H1 (cell line): ENCODE results near the gene ALPP. TPM values are rescaled to one million over a fixed set of nuclear protein-coding genes. Genes with fewer than 3 reads are reported as not detected.
"Not testable (repeated sequence)": the region's sequence is repeated elsewhere in the genome, so short reads cannot be mapped to it uniquely, and the experiment has no call there.

Experiments used
- CTCF ChIA-PET: fragments of 300-600 bp; sonication (Branson Sonifier 250); formaldehyde crosslinking; loops from one replicate; lab custom pipeline; 2021; ENCODE audit not compliant: partially characterized antibody; lab: Charles Lee
- POLR2A ChIA-PET: fragments of 300-600 bp; sonication (Branson Sonifier 250); formaldehyde crosslinking; loops from one replicate; lab custom pipeline; 2021; ENCODE audit warnings: inconsistent platforms; ENCODE audit not compliant: partially characterized antibody; lab: Charles Lee
- DNase-seq, 2 experiments: peaks; one replicate each; pipeline versions ENCODE4 v3.0.0 to v3.0.0-alpha.2; 2010 to 2022; ENCODE audit warnings: low spot score in 2 of 2, low read depth in 1 of 2, mixed read lengths in 1 of 2
- FAIRE-seq: peaks from 2 replicates; lab custom pipeline; 2011; peaks lifted over from hg19 to GRCh38; lab: Jason Lieb, UNC
- H2AFZ ChIP-seq: 2 replicates; pipeline ENCODE4 v1.8.1; 2012; ENCODE audit warnings: low read length, inconsistent platforms
- H2AK5ac ChIP-seq: 2 replicates; pipeline ENCODE4 v1.6.1; 2013; ENCODE audit warnings: low read depth, low read length
- H2BK120ac ChIP-seq: replicated peaks from 2 replicates; pipeline ENCODE3; 2013; ENCODE audit warnings: low read depth, low read length, inconsistent platforms
- H2BK12ac ChIP-seq: 2 replicates; pipeline ENCODE4 v1.6.1; 2013; ENCODE audit warnings: low read depth, low read length
- H2BK15ac ChIP-seq: 2 replicates; pipeline ENCODE4 v1.6.1; 2013; ENCODE audit warnings: low read length
- H2BK20ac ChIP-seq: 2 replicates; pipeline ENCODE4 v1.6.1; 2013; ENCODE audit warnings: low read length
- H2BK5ac ChIP-seq: 2 replicates; pipeline ENCODE4 v1.6.1; 2013; ENCODE audit warnings: low read depth, low read length
- H3K14ac ChIP-seq: 2 replicates; pipeline ENCODE4 v1.6.1; 2013; ENCODE audit warnings: inconsistent platforms; ENCODE audit not compliant: insufficient read length
- H3K18ac ChIP-seq: 2 replicates; pipeline ENCODE4 v1.6.1; 2013; ENCODE audit warnings: low read length; ENCODE audit errors: extremely low read depth
- H3K23ac ChIP-seq: 2 replicates; pipeline ENCODE4 v1.6.1; 2013; ENCODE audit warnings: inconsistent platforms; ENCODE audit not compliant: insufficient read length
- H3K23me2 ChIP-seq: 2 replicates; pipeline ENCODE4 v1.6.1; 2013; ENCODE audit warnings: low read depth, low read length
- H3K27ac ChIP-seq: 2 replicates; pipeline ENCODE4 v1.6.1; 2011; ENCODE audit warnings: low read depth, low read length, inconsistent platforms
- H3K27me3 ChIP-seq, 4 experiments: replicated peaks in 1 of 4; 1 replicate in 1 of 4; 2 replicates in 3 of 4; pipeline versions ENCODE4 v1.6.1 to v1.8.1; 2011 to 2013; ENCODE audit warnings: low read length in 3 of 4, mild to moderate bottlenecking in 3 of 4, inconsistent platforms in 2 of 4, mixed read lengths in 2 of 4, moderate library complexity in 1 of 4; ENCODE audit not compliant: control insufficient read depth in 3 of 4, insufficient read depth in 3 of 4; ENCODE audit errors: extremely low read depth in 1 of 4
- H3K36me3 ChIP-seq, 4 experiments: 2 replicates each; pipeline versions ENCODE4 v1.6.1 to v1.8.1; 2011 to 2013; ENCODE audit warnings: mild to moderate bottlenecking in 4 of 4, low read length in 3 of 4, moderate library complexity in 2 of 4, control low read depth in 1 of 4, inconsistent platforms in 1 of 4; ENCODE audit not compliant: insufficient read depth in 4 of 4, control insufficient read depth in 2 of 4
- H3K4ac ChIP-seq: replicated peaks from 2 replicates; pipeline ENCODE3; 2013; ENCODE audit warnings: low read length, low read depth, mixed read lengths, inconsistent platforms; ENCODE audit not compliant: insufficient read length
- H3K4me1 ChIP-seq, 4 experiments: replicated peaks in 1 of 4; 1 replicate in 1 of 4; 2 replicates in 3 of 4; pipeline versions ENCODE4 v1.6.1 to v1.8.1; 2011 to 2013; ENCODE audit warnings: low read length in 3 of 4, inconsistent platforms in 2 of 4, mixed read lengths in 1 of 4; ENCODE audit not compliant: insufficient read depth in 4 of 4, control insufficient read depth in 3 of 4
- H3K4me2 ChIP-seq, 2 experiments: 2 replicates each; pipeline versions ENCODE4 v1.6.1 to v1.8.1; 2011 to 2013; ENCODE audit warnings: low read depth in 2 of 2, low read length in 2 of 2, control low read depth in 1 of 2, inconsistent platforms in 1 of 2, mild to moderate bottlenecking in 1 of 2; ENCODE audit not compliant: insufficient read depth in 1 of 2
- H3K4me3 ChIP-seq, 4 experiments: fragments of 200-600, 300-600 bp in 1 of 4; sonication (generic), shearing (Covaris generic), sonication (Bioruptor Twin) in 1 of 4; 2 replicates each; pipeline versions ENCODE4 v1.5.1 to v1.8.1; 2011 to 2016; ENCODE audit warnings: low read length in 4 of 4, low read depth in 3 of 4, control low read depth in 2 of 4, inconsistent platforms in 2 of 4, mild to moderate bottlenecking in 2 of 4, mixed read lengths in 1 of 4, moderate library complexity in 1 of 4; ENCODE audit not compliant: insufficient read depth in 2 of 4; ENCODE audit errors: extremely low read depth in 1 of 4
- H3K56ac ChIP-seq: replicated peaks from 2 replicates; pipeline ENCODE3; 2013; ENCODE audit warnings: low read depth, mild to moderate bottlenecking, mixed read lengths, low read length, inconsistent platforms; ENCODE audit not compliant: insufficient read length
- H3K79me1 ChIP-seq: 2 replicates; pipeline ENCODE4 v1.6.1; 2013; ENCODE audit warnings: low read depth, low read length, control low read depth
- H3K79me2 ChIP-seq, 2 experiments: 2 replicates each; pipeline versions ENCODE4 v1.6.1 to v1.8.1; 2012 to 2013; ENCODE audit warnings: low read length in 2 of 2, mild to moderate bottlenecking in 2 of 2, inconsistent platforms in 1 of 2; ENCODE audit not compliant: insufficient read depth in 2 of 2, control insufficient read depth in 1 of 2
- H3K9ac ChIP-seq, 4 experiments: replicated peaks in 1 of 4; 1 replicate in 1 of 4; 2 replicates in 3 of 4; pipeline versions ENCODE4 v1.6.1 to v1.8.1; 2011 to 2013; ENCODE audit warnings: low read depth in 3 of 4, low read length in 3 of 4, control low read depth in 2 of 4, mild to moderate bottlenecking in 2 of 4, moderate library complexity in 2 of 4, inconsistent platforms in 1 of 4; ENCODE audit errors: extremely low read depth in 1 of 4
- H3K9me3 ChIP-seq, 2 experiments: 2 replicates each; pipeline versions ENCODE4 v1.6.1 to v1.8.1; 2012 to 2013; ENCODE audit warnings: mild to moderate bottlenecking in 2 of 2, moderate library complexity in 2 of 2, control low read depth in 1 of 2, inconsistent platforms in 1 of 2, low read depth in 1 of 2, low read length in 1 of 2, mixed read lengths in 1 of 2; ENCODE audit not compliant: insufficient read depth in 2 of 2
- H4K20me1 ChIP-seq, 2 experiments: replicated peaks in 1 of 2; 2 replicates each; pipeline versions ENCODE3 to v1.8.1; 2011 to 2013; ENCODE audit warnings: inconsistent platforms in 2 of 2, low read length in 2 of 2, mild to moderate bottlenecking in 1 of 2; ENCODE audit not compliant: insufficient read depth in 2 of 2, control insufficient read depth in 1 of 2
- H4K5ac ChIP-seq: 2 replicates; pipeline ENCODE4 v1.6.1; 2013; ENCODE audit warnings: low read length, low read depth, mixed read lengths, inconsistent platforms; ENCODE audit not compliant: insufficient read length
- H4K8ac ChIP-seq: 2 replicates; pipeline ENCODE4 v1.8.0; 2013; ENCODE audit warnings: mild to moderate bottlenecking, moderate library complexity, low read length, inconsistent platforms; ENCODE audit not compliant: insufficient read depth; ENCODE audit errors: extremely low read depth
- H4K91ac ChIP-seq: replicated peaks from 2 replicates; pipeline ENCODE3; 2013; ENCODE audit warnings: low read length, mixed read lengths, inconsistent platforms; ENCODE audit not compliant: insufficient read length
- WGBS, 2 experiments: shearing (Covaris generic) in 1 of 2; methylation state at CpG; one replicate each; pipeline versions ENCODE4 v1.1.6 to v1.1.7; 2013 to 2015; ENCODE audit warnings: low lambda C conversion rate in 2 of 2, mixed read lengths in 2 of 2, inconsistent platforms in 1 of 2, low coverage in 1 of 2, missing lambda C conversion rate in 1 of 2; ENCODE audit not compliant: insufficient replicate concordance in 2 of 2, insufficient coverage in 1 of 2, insufficient read length in 1 of 2; ENCODE audit errors: extremely low coverage in 1 of 2, missing lambda C conversion rate in 1 of 2; 5-methylcytosine and 5-hydroxymethylcytosine counted together
- polyA plus RNA-seq, 7 experiments: library from polyadenylated mRNA; depleted of rRNA in 3 of 7; stranded (reverse) in 5 of 7; unstranded in 2 of 7; fragments of >200 nt in 5 of 7; fragments of 200-250 nt in 2 of 7; gene quantifications; 1 replicate in 5 of 7; 2 replicates in 1 of 7; 4 replicates in 1 of 7; pipeline versions ENCODE4 v1.2.1 to v1.2.3, GENCODE V29; 2011 to 2013; ENCODE audit warnings: missing spikeins in 2 of 7, mixed read lengths in 2 of 7
- total RNA-seq: library from RNA; stranded (reverse); fragmentation: NEBNext Ultra II Directional; extraction: Animal tissue kit (Norgen Biotek cat#: 25700); gene quantifications from 2 replicates; pipeline ENCODE4 v1.2.1, GENCODE V29; 2021

Gene ALPP
- total and polyA plus RNA-seq, 2 of the 8 experiments (the other 6 are each of a cell fraction or from before 2014, with no cell fraction given) = 0.15 TPM

DNA sequence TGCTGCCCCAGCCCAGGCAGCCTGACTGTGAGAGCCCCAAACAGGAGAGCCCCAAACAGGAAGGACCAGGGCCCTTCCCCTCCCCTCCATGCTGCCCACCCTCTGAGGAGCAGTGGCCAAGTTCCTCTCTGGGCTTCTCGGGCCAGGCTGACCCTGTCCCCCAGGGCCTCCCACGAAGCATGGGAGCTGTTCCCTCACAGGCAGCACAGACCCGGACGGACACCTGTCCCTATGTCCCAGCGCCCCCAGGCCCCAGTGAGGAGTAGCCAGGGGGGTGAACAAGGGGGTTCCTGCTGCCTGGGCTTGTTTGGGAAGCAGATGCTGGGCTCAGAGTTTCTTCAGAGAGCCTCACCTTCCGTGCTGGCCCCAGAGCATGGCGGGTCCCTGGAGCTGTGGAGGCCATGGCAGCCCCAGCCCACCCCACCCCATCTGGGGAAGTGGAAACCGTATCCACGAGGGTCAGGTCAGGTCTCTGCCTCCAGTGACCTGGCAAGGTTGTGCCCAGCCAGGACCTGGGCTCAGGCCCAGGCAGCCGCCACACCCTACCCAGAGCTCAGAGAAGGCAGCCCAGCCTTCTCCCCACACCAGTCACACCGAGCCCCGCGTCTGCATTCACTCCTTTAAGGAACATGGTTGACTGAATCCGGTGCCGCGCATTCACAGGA is 40.3 kb upstream of the ALPP start:
- H4K91ac ChIP-seq, H2AK5ac ChIP-seq, H3K79me2 ChIP-seq, H3K9ac ChIP-seq, FAIRE-seq, H3K4me2 ChIP-seq, H3K4me1 ChIP-seq, H3K23me2 ChIP-seq, H3K18ac ChIP-seq, H3K9me3 ChIP-seq, H2BK12ac ChIP-seq, H2BK120ac ChIP-seq, H3K56ac ChIP-seq, H3K4me3 ChIP-seq, H3K79me1 ChIP-seq, H3K36me3 ChIP-seq, DNase-seq, H4K5ac ChIP-seq, H3K27ac ChIP-seq, H3K14ac ChIP-seq, H4K8ac ChIP-seq, H2BK5ac ChIP-seq, H3K4ac ChIP-seq, H2BK20ac ChIP-seq, H2AFZ ChIP-seq, H4K20me1 ChIP-seq, POLR2A ChIA-PET, H3K23ac ChIP-seq, H2BK15ac ChIP-seq, H3K27me3 ChIP-seq: not testable (repeated sequence)
- CTCF ChIA-PET = interaction anchor here (0.7 to 5.5 kb wide), 18 partner anchors 9 to 183 kb away, joined by 3 to 92 read pairs (median 14); no protein-coding TSS in a partner anchor
- 89% methylated on average over 7 of the region's 16 CpGs; no CpG with 5 or more reads in 1 of the 2 experiments for WGBS, 2 experiments
